Hematopoietic multipotent progenitor cell treated with erythropoietin and hydrocortisone succinate and interleukin-3 and kit ligand, for 4 days (in vitro differentiated cells): Measurements from ENCODE around the gene CACNA2D1.

Experiments
- DNase-seq: peaks from one replicate; pipeline ENCODE4 v3.0.0-alpha.2; 2015

The CACNA2D1 gene

DNA sequence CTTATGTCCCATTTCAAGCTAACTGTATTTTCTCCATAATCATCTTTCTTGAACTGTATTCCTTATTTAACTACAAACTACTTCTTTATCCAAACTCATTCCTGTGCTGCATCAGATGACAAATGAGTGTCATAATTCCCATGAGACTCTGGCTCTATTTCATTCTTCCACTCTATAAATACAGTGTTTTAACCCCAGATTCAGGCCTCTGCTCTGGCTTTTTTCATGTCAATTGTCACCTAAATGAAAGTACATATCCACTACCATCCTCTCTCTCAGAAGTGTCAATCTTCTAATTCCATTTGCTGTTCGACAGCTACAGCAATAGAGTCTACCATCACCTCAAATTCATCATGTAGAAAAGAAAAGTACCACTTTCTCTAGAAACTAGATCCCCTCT, 172.7 kb downstream of the CACNA2D1 start:
- DNase-seq = no peak

DNA sequence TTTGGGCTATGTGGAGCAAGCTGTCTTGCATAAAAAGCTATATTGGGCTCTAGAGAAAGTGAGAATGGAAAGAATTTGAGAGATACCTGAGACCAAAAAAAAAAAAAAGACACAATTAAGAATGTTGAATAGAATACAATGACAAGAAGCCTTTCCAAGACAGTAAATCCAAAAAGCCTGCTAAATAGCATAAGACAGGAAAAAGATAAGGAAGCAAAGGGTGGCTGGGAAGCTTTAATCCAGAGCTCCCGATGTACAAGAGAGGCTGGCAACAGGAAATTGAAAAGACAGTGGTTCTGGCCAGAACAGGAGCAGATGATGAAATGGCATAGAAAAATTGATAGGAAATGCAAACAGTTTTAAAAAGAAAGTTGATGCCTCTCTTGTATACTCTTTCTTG, 174.9 kb downstream of the CACNA2D1 start:
- no peak for DNase-seq

DNA sequence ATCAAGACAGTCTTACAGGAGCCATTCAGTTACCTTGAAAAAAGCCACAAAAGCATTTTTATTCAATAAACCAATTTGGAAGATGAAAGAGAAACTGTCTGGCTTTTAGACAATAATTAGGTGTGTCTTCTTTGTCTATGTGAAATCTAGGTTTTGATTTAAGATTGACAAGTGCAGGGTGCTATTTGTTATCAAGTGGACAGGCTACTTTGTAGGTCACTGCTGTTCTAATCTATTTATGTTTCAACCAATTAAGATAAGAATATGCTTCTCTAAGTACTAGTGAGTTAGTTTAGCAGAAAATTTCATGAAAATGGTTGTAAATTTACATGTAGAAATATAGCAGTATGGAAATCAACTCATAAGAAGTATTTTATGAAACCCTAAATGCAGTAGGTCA, 177.5 kb downstream of the CACNA2D1 start:
- no peak for DNase-seq

DNA sequence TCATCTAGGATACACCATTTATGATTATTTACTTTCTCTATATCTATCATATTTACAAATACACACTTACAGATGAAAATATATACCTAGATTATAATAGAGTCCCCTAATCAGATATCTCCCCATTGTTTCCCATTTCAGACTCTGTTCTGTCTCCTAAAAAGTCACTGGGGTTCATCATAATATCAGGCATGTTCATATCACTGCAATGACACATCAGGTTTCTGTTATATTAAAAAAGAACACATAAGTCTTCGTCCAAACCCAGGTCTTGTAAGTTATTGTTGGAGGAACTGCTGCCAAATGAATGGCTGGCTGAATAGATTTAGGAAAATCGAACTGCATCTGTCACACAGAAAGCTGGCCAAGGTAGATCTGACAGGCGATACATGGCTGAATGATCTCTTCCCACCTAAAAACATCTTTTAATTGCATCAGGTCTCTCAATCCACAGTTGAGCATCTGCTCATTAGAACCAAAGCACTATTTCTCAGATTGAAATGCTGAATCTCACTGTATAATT, 178.7 kb downstream of the CACNA2D1 start:
- DNase-seq = no peak

DNA sequence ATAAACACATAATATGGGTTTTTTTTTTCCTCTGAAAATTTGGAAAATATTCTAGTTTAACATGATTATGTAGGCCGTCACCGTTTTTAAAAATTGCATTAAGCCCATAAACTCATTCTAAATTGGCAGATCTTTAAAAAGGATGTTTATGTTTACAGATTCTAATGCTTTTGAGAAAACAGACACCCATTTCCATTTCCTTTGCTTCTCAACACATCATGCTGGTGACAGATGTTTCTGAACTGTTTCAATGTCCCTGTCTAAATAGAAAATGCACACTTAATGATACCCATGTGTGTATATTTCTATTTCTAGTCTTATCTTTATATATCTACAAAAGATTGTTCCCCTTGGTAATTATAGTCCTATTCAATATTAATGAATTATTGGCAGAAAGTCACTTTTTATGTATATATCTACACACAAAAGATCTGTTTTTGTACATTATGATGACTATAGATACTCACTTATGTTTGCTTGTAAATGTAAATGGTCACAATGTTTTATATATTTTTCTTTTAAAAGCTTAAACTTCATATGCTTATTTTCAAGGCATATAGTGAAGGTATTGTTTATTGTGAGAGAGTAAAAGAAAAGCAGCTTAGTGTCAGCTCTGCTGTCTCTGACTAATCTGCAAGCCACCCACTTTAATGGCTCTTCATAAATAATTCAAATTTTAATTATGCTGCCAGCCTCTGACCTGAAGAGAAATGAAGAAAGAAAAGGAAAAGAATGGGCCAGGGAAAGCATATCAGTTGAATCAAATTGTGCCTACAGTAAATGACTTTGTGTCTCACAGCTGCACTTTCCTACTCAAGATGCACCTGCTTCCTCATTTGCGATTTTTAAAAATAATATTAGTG, 179.4 kb downstream of the CACNA2D1 start:
- DNase-seq = no peak

DNA sequence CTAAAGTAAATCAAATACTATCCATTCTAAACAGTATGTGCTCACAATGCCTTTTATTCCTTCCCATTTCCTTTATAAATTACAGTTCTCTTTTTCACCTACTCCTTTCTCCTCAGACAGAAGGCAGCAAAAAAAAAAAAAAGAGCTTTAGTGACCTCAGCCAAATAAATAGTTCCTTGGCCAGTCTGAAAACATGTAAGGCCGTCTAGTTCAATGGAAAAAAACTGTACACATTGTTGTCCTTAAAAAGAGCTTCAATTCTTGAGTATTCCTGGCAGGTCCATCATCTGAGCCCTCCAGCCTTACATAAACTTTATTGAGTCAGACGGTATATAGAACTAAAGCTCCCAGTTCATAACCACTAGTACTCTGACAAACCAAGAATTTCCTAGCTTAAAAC, 185.4 kb downstream of the CACNA2D1 start:
- no peak for DNase-seq

DNA sequence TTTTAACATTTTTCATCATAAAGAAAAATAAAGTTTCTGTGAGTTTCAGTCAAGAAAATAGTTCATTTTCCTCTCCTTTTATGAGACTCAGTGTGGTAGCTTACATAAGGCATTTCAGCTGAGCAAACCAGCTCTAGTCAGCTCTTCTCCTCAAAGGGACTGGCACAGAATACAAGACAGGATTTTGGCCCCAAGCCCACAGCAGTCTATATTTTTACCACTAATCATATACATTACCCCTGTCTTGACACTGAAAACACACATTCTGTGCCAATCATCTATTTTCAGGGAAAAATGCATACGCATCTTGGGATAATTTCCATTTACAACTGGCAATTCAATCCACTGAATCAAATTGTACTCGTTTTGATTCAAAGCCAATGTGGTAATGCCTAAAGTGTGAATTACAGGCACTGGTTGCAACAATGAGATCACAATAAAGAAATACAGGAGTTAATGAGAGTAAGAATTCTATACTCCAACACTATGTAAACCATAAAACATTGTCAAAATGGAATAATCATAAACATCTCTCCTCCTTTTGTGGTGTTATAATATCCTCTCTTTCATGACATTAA, 186.4 kb downstream of the CACNA2D1 start:
- DNase-seq = no peak

DNA sequence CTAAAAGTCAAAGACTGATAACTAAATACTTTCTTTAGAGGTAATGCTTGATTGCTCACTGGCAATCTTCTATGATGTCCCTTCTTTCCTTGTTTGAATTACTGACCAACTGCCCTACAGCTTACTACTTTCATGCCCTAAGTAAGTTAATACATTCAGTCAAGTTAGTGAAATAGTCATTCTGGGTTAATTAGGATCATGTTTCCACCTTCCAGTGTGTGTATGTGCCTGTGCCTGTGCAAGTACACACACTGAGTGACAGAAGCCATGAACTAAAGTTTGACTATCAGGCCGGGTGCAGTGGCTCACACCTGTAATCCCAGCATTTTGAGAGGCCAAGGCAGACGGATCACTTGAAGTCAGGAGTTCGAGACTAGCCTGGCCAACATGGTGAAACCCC, 187.9 kb downstream of the CACNA2D1 start:
- DNase-seq = no peak

DNA sequence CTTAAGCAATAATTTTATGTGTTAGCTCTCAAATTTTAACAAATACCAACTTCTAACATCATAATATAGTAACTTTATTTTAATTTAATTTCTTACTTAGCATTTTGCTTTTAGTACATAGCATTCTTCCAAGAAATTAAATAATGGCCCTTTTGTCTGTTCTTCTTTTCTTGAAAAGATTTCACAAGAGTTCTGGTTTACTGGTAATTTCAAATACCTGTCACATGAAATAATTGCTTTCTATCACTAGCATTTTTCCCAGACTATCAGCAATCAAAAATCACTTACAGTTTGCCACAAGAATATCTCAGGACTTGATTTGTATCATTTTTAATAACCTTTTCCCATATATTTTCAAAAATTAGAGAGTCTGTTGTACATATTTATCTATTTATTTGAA, 193.0 kb downstream of the CACNA2D1 start:
- DNase-seq = no peak

DNA sequence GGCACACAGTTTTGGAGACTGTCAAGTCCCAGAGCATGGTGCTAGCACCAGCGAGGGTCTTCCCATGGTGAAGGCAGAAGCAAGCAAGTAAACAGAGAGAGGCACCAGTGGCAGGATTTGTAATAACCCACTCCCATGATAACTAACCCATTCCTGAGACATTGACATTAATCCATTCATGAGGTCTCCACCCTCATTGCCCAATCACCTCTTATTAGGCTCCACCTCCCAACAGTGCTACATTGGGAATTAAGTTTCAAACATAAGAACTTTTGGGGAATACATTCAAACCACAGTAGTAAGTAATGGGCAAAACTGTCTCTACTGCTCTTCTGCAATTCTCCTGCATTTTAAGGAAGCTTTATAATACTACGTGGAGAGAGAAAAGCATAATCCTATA, 193.6 kb downstream of the CACNA2D1 start:
- no peak for DNase-seq

DNA sequence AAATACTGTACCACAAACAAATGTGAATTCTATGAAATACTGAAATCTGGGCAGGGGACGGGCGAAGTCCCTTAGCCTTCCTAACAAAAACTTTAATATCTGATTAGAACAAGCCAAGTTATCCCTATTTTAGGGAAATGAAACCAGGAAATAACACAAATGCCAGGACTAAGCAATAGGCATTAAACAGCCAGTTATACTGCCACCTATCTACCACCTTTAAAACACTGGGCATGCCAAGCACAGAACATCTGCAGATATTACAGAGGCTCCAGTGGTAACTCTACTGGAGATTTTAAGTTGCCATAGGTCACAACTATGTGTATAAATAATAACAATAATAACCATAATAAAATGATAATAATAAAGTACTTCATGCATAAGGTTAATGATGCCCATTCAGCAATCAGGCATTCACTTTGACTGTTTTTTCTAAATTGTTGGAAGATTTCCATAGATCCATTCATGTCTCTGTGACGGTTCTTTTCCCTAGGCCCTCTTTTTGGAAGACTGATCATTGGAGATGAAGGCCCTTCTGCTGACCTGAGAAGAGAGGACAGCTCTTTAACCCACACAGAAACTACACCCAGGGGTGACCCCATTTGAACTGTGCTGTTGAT, 195.7 kb downstream of the CACNA2D1 start:
- peak; percentile 14 for DNase-seq

DNA sequence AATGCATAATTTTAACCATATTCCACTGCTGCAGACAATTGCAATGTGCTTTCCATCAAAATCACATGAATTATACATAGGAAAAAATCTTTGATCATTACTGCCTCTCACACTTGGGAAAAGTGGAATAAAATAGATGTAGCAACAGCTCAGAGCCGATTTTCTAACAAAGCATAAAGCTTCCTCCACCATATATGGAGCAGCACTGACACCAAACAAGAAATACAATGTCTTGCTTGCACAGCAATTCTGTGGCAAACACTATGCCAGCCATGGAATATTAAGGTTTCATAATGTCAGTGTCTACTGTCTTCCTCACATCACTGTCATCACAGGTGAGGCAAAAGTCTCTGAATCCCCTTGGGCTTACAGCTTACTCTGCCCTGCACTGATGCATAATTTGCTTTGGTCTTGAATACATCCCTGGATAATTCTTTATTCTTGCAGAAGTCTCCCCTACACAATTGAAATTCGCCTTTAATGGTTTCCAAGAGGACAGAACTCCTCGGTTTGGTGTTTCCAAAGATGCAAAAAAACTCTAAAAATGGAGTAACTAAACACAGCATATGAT, 198.5 kb downstream of the CACNA2D1 start:
- no peak for DNase-seq

DNA sequence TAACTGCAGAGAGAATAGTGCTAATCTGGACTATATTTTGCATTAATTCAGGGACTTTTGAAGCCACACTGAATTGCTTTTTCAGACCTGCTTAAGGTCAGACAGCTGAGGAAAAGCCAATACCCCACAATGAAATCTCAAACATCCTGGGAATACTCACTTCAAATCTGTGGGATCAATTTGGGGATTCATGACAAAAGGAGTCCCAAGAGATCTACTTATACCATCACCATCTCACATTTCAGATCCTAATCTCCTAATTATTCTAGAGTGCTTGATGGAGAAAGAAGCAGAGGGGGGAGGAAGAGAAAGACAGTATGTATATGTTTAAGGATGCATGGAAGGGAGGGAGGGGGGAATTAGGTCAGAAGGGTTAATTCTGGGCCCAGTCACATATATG, 202.2 kb downstream of the CACNA2D1 start:
- DNase-seq = no peak

DNA sequence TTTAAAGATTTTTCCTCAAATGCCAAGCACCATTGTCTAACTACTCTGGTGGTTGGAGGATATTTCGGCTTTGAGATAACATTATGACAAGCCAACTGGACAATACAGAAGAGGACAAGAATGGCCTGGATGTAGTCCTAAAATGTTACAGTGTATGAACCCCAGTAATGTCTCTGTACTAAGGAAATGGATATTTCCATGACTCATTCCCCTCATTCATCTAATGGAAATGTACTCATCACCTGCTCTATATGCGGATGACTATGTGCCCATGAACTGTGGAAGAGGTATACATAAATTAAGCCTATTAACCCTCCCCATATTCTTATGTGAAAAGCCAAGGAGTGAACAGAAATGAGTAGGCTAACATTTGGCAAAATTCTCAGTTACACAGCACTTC, 207.9 kb downstream of the CACNA2D1 start:
- DNase-seq = no peak

DNA sequence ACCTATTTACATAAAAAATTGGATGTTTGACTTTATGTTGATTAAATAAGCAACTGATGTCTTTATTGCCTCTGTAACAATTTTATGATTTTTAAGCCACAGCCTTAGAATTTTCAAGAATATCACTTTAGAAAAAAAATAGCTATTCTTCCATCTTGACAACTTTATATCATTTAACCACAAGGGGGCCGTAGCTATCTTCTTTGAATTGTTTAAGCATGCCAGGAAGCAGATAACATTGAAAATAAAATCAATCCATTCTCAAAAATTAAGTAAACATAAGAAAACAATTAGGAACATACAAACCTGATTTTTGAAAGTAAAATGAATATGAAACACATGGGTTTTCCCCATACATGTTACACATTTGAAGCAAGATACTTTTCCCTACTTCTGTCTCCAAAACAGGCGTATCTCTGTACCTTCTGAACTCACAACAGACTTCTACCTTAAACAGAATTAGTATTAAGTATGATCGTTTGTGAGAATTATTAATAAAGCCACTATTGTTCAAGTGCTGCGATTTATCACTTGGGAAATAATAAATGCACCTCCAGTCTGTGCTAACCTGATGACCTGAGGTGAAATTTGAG, 209.0 kb downstream of the CACNA2D1 start:
- peak; percentile 74 for DNase-seq

DNA sequence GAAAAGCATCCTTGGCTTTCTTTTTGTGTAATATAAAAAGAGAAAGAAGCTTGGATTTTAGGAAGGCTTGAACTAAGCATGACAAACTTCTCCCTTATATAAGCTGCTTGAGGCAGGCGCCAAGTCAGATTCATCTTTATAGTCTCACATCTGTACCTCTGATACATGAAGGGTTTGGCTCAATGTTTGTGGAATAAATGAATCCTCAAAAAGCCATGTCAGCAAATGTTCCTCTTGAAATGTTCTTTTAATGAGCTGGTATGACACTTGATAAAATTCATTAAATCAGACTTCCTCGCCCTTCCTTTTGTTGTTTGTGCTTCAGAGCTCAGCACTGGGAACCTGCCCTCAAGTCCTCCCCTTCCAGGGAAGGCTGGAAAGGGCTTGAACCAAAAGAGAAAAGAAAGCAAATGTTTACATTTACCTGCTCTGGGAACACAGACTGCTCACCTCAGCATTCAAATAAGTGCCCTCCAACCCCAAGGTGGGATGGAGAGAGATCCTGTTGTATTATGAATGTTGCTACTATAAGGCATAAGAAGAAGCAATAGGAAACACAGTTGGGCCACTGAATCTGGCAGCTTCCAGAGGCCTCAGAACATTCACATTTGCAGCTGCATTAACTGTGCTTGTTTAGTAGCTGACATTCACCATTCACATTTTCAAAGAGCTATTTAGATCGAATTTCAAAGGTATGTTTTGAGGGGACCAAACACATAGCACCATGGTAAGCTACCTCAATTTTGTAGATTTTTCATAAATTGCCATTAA, 212.6 kb downstream of the CACNA2D1 start:
- no peak for DNase-seq

DNA sequence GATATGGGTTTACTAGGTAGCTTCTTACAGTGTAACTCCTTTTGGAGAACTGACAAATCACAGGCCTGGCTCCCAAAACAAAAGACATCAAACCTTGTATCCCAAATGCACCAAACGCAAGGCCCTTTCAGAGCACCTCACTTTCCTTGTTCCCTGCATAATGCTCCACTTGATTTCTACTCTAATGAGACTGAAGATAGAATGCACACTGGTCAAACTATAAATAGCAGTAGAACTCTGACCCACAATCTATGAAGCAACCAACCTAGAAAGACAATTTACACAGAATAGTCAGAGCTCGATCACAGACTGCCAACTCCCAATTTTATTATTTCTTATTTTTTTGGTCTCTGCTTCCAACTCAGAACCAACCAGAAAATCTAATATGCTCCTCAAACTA, 214.4 kb downstream of the CACNA2D1 start:
- DNase-seq = no peak

DNA sequence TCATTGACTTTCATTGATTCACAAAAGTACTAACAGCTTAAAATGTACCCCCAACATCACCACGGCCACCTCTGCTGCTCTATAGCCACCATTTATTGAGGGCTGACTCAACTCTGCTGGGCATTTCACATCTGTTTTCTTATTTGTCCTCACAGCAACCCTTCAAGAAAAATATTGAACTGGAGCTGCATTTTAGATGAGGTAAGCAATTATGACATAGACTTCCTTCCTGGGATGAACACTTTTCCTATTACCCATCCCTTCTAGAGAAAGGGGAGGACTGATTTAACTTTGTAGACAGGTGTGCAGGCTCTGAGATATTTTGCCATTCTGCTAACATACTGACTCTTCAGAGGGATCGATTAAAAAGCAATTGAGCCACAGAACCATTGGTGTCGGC, 217.4 kb downstream of the CACNA2D1 start:
- DNase-seq = no peak

DNA sequence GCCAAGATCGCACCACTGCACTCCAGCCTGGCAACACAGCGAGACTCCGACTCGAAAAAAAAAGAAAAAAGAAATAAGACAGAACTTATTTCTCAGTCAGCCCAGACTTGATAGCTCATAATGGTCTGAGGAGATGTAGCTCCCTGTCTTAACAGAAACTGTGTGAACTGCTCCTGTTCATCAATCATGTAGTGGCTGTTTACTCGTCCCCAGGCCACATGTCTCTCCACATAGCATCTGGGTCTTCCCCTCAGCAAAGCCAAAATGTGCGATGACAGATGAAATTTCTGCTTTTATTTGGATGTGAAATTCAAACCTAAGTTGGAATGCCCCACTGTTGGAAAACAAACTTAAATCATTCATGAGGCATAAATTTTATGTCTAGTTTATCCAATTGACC, 219.0 kb downstream of the CACNA2D1 start:
- DNase-seq = no peak

DNA sequence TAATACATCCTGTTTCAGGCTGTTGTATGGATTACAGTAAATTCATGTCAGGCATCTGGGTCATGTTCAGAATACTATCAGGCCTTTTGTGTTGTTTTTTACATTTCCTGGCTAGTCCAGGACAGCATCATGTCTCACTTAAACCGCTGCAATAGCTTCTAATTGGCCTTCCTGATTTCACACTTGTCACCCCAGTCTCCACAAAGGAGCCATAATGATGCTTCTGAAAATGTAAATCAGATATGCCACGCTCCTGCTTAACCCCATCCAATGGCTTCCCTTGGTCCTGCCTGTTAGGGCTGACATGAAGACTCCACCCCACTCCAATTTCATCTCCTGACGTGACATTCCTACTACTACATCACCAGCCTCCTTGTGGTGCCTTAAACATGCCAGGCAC, 220.0 kb downstream of the CACNA2D1 start:
- no peak for DNase-seq

DNA sequence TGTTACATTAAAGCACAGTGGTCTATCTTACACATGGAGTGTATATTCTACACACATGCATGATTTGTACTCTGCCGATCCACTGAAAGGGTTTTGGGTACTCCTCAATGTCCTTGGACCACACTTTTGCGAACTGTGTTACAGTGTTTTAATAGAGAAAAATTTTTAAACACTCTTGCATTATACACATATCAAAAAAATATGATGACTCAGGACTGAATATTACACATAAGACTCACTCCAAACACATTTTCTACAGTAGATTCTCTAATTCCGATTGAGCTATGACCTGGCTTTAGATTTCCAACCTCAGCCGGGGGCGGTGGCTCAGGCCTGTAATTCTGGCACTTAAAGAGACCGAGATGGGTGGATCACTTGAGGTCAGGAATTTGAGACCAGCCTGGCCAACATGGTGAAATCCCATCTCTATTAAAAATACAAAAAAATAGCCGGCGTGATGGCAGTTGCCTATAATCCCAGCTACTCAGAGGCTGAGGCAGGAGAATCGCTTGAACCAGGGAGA, 222.4 kb downstream of the CACNA2D1 start:
- DNase-seq = no peak

DNA sequence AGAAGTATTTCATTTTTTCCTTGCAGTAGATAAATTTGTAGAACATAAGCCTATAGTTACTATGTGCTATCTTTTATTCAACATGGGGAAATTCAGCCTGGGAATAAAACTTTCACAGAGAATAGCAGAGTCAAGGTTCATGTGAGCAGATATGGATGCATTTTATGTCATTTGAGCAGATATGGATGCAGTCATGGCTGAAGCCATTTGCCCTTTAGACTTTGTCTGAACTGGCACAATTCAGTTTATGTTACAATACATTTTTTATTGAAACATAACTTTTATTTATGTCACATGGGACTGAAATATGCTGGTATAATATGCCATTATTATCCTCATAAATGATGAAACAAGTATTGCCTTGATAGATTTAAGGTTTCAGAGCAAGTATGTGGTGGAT, 231.1 kb downstream of the CACNA2D1 start:
- DNase-seq = no peak
